ENCODE results near the gene LY6G5C. TPM values are rescaled to one million over a fixed set of nuclear protein-coding genes. Genes with fewer than 3 reads are reported as not detected.

LY6G5C gene
- total RNA-seq, 3 donors from 2014 or later: 0.33 to 1.9 (median 0.64) TPM

- intact Hi-C loops (cut with DNase I; ENCODE audit: low total_unique reads): loop anchor here (10.0 kb wide), 1 partner anchor 261 kb away; the partner anchor contains the start of genes NELFE and SKIC2
- DNase-seq (ENCODE audit: low spot score in 2 of 2): no peak
- no peaks in the 10 kb centered on the region for H3K36me3 ChIP-seq
- no peak overlapping the region for H3K4me3 ChIP-seq
- TF ChIP-seq CTCF (IDR thresholded peaks at IDR 0.05) (no peak), POLR2AphosphoS5 (IDR thresholded peaks at IDR 0.05) (no peak), POLR2A (IDR thresholded peaks at IDR 0.05) (no peak)
- H3K27ac ChIP-seq: no peak overlapping the region
- no peaks in the 10 kb centered on the region for H3K27me3 ChIP-seq
- H3K9me3 ChIP-seq: no peaks in the 10 kb centered on the region
- H3K4me1 ChIP-seq: no peaks in the 10 kb centered on the region
Observed at GRCh38 chr6:31693535-31693934, 12.7 kb upstream of the LY6G5C start.

- H3K36me3 ChIP-seq: no peaks in the 10 kb centered on the region
- no peaks in the 10 kb centered on the region for H3K9me3 ChIP-seq
- no peak overlapping the region for H3K27ac ChIP-seq
- intact Hi-C loops (cut with DNase I; ENCODE audit: low total_unique reads): loop anchor here (10.0 kb wide), 1 partner anchor 262 kb away; the partner anchor contains the start of genes NELFE and SKIC2
- TF ChIP-seq POLR2AphosphoS5 (IDR thresholded peaks at IDR 0.05): no peak
- TF ChIP-seq CTCF (IDR thresholded peaks at IDR 0.05): no peak
- no peak for TF ChIP-seq POLR2A (IDR thresholded peaks at IDR 0.05)
- DNase-seq (ENCODE audit: low spot score in 2 of 2): no peak
- no peaks in the 10 kb centered on the region for H3K4me1 ChIP-seq
- H3K4me3 ChIP-seq: no peak overlapping the region
- H3K27me3 ChIP-seq: no peaks in the 10 kb centered on the region
Observed at GRCh38 chr6:31692886-31693285, 12.0 kb upstream of the LY6G5C start.

GRCh38 chr6:31692353-31692752, 11.5 kb upstream of the LY6G5C start:
- Histone ChIP-seq H3K9me3 (no peaks in the 10 kb centered on the region), H3K27ac (no peak overlapping the region), H3K36me3 (peaks cover 1% of the 10 kb centered on the region), H3K4me1 (no peaks in the 10 kb centered on the region), H3K4me3 (no peak overlapping the region), H3K27me3 (no peaks in the 10 kb centered on the region)
- no peak for DNase-seq (ENCODE audit: low spot score in 2 of 2)
- TF ChIP-seq CTCF (IDR thresholded peaks at IDR 0.05) (no peak), POLR2A (IDR thresholded peaks at IDR 0.05) (no peak), POLR2AphosphoS5 (IDR thresholded peaks at IDR 0.05) (no peak)
- intact Hi-C loops (cut with DNase I; ENCODE audit: low total_unique reads): loop anchor here (10.0 kb wide), 1 partner anchor 262 kb away; the partner anchor contains the start of genes NELFE and SKIC2

- H3K27me3 ChIP-seq: no peaks in the 10 kb centered on the region
- DNase-seq (ENCODE audit: low spot score in 2 of 2): no peak
- TF ChIP-seq POLR2A (IDR thresholded peaks at IDR 0.05) (no peak), POLR2AphosphoS5 (IDR thresholded peaks at IDR 0.05) (no peak), CTCF (IDR thresholded peaks at IDR 0.05) (no peak)
- H3K4me1 ChIP-seq: no peaks in the 10 kb centered on the region
- H3K27ac ChIP-seq: no peak overlapping the region
- no peaks in the 10 kb centered on the region for H3K9me3 ChIP-seq
- H3K36me3 ChIP-seq: peaks cover 8% of the 10 kb centered on the region
- no peak overlapping the region for H3K4me3 ChIP-seq
- intact Hi-C loops (cut with DNase I; ENCODE audit: low total_unique reads): loop anchor here (10.0 kb wide), 1 partner anchor 263 kb away; the partner anchor contains the start of genes NELFE and SKIC2
Observed at GRCh38 chr6:31691564-31692108, 10.8 kb upstream of the LY6G5C start.

DNA sequence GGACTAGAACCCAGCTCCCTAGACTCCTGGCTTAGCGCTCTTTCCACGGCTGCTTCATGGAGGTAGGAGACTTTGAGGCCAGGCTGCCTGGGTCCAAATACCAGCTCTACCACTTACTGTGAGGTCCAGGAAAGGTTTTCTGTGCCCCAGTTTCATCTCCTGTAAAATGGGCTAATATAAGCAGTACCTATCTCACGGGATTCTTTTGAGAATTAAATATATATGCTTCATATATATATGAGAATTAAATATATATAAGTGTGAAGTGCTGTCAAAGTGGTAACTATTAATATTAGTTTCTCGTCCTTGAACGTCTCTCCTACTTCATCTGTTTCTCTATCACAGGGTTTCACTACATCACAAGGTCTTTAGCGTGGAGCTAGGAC, 10.2 kb upstream of the LY6G5C start:
- Histone ChIP-seq H3K27ac (no peak overlapping the region), H3K36me3 (peaks cover 8% of the 10 kb centered on the region), H3K4me3 (no peak overlapping the region), H3K4me1 (no peaks in the 10 kb centered on the region), H3K27me3 (no peaks in the 10 kb centered on the region), H3K9me3 (no peaks in the 10 kb centered on the region)
- no peak for DNase-seq (ENCODE audit: low spot score in 2 of 2)
- TF ChIP-seq POLR2AphosphoS5 (IDR thresholded peaks at IDR 0.05) (no peak), CTCF (IDR thresholded peaks at IDR 0.05) (no peak)
- intact Hi-C loops (cut with DNase I; ENCODE audit: low total_unique reads): loop anchor here (10.0 kb wide), 1 partner anchor 264 kb away; the partner anchor contains the start of genes NELFE and SKIC2
